ENCODE measurements around the gene CCDC190. TPM values are rescaled to one million over a fixed set of nuclear protein-coding genes. Genes with fewer than 3 reads are reported as not detected.

CCDC190 gene
- total RNA-seq, 4 donors from 2014 or later: not detected

- Histone ChIP-seq H3K4me1 (no peaks in the 10 kb centered on the region), H3K4me3 (no peak overlapping the region), H3K27me3 (no peaks in the 10 kb centered on the region), H3K36me3 (no peaks in the 10 kb centered on the region), H3K27ac (no peak overlapping the region), H3K9me3 (no peaks in the 10 kb centered on the region)
- TF ChIP-seq POLR2A (IDR thresholded peaks at IDR 0.05) (no peak), POLR2AphosphoS5 (IDR thresholded peaks at IDR 0.05) (no peak), EP300 (IDR thresholded peaks at IDR 0.05; ENCODE audit: low read depth) (no peak), CTCF (IDR thresholded peaks at IDR 0.05) (no peak)
- no peak for DNase-seq
- 83% methylated on average over 1 of the region's 1 CpG; no CpG with 5 or more reads in 1 of the 2 donors for WGBS, 2 donors (ENCODE audit: low coverage in 1 of 2)
- in situ Hi-C loops (cut with MboI; ENCODE audit: low pct_ligation_motif_present in 1 of 4, low pct_unique_long_range_greater_than_20kb in 1 of 4, low sequenced_read_pairs in 3 of 4): loop anchor here (10.0 to 25.0 kb wide), 4 partner anchors 316 to 453 kb away; partner anchors contain the start of gene NUF2 (in 2 of the 4)
- intact Hi-C loops (cut with DNase I; ENCODE audit: low total_unique reads): no loop called here
These were observed 1.8 kb downstream of the CCDC190 start for GRCh38 chr1:162859191-162859590.

GRCh38 chr1:162857850-162858249 is 3.1 kb downstream of the CCDC190 start:
- no peak for DNase-seq
- intact Hi-C loops (cut with DNase I; ENCODE audit: low total_unique reads): no loop called here
- no peaks in the 10 kb centered on the region for H3K4me1 ChIP-seq
- H3K27ac ChIP-seq: no peak overlapping the region
- in situ Hi-C loops (cut with MboI; ENCODE audit: low pct_ligation_motif_present in 1 of 4, low pct_unique_long_range_greater_than_20kb in 1 of 4, low sequenced_read_pairs in 3 of 4): loop anchor here (10.0 to 25.0 kb wide), 4 partner anchors 317 to 454 kb away; partner anchors contain the start of gene NUF2 (in 2 of the 4)
- H3K9me3 ChIP-seq: no peaks in the 10 kb centered on the region
- no peaks in the 10 kb centered on the region for H3K27me3 ChIP-seq
- no peaks in the 10 kb centered on the region for H3K36me3 ChIP-seq
- H3K4me3 ChIP-seq: no peak overlapping the region
- TF ChIP-seq EP300 (IDR thresholded peaks at IDR 0.05; ENCODE audit: low read depth) (no peak), CTCF (IDR thresholded peaks at IDR 0.05) (no peak), POLR2A (IDR thresholded peaks at IDR 0.05) (no peak), POLR2AphosphoS5 (IDR thresholded peaks at IDR 0.05) (no peak)

- Histone ChIP-seq H3K4me1 (no peaks in the 10 kb centered on the region), H3K36me3 (no peaks in the 10 kb centered on the region), H3K27me3 (no peaks in the 10 kb centered on the region), H3K4me3 (no peak overlapping the region), H3K27ac (no peak overlapping the region), H3K9me3 (no peaks in the 10 kb centered on the region)
- TF ChIP-seq CTCF (IDR thresholded peaks at IDR 0.05): no peak
- no peak for TF ChIP-seq POLR2AphosphoS5 (IDR thresholded peaks at IDR 0.05)
- TF ChIP-seq POLR2A (IDR thresholded peaks at IDR 0.05): no peak
- no peak for TF ChIP-seq EP300 (IDR thresholded peaks at IDR 0.05; ENCODE audit: low read depth)
- intact Hi-C loops (cut with DNase I; ENCODE audit: low total_unique reads) (no loop called here), in situ Hi-C loops (cut with MboI; ENCODE audit: low pct_ligation_motif_present in 1 of 4, low pct_unique_long_range_greater_than_20kb in 1 of 4, low sequenced_read_pairs in 3 of 4) (loop anchor here (10.0 to 25.0 kb wide), 4 partner anchors 319 to 456 kb away; partner anchors contain the start of gene NUF2 (in 2 of the 4))
- no peak for DNase-seq
- 50 to 76% methylated on average over 2 of the region's 2 CpGs for WGBS, 2 donors (ENCODE audit: low coverage in 1 of 2)
These were observed 4.7 kb downstream of the CCDC190 start for GRCh38 chr1:162856260-162856659.

- WGBS, 2 donors (ENCODE audit: low coverage in 1 of 2): 75 to 76% methylated on average over 3 to 4 of the region's 4 CpGs
- Histone ChIP-seq H3K9me3 (no peaks in the 10 kb centered on the region), H3K4me1 (no peaks in the 10 kb centered on the region), H3K27ac (no peak overlapping the region), H3K4me3 (no peak overlapping the region), H3K27me3 (no peaks in the 10 kb centered on the region), H3K36me3 (no peaks in the 10 kb centered on the region)
- no peak for DNase-seq
- in situ Hi-C loops (cut with MboI; ENCODE audit: low pct_ligation_motif_present in 1 of 4, low pct_unique_long_range_greater_than_20kb in 1 of 4, low sequenced_read_pairs in 3 of 4) (loop anchor here (10.0 to 25.0 kb wide), 4 partner anchors 319 to 457 kb away; partner anchors contain the start of gene NUF2 (in 2 of the 4)), intact Hi-C loops (cut with DNase I; ENCODE audit: low total_unique reads) (no loop called here)
- no peak for TF ChIP-seq EP300 (IDR thresholded peaks at IDR 0.05; ENCODE audit: low read depth)
- TF ChIP-seq POLR2AphosphoS5 (IDR thresholded peaks at IDR 0.05): no peak
- no peak for TF ChIP-seq CTCF (IDR thresholded peaks at IDR 0.05)
- TF ChIP-seq POLR2A (IDR thresholded peaks at IDR 0.05): no peak
These were observed 5.4 kb downstream of the CCDC190 start for GRCh38 chr1:162855461-162856150.
